Gastrocnemius medialis (tissue), 4 donors: ENCODE results near the gene ZNF362.

Experiments used
- POLR2A ChIP-seq, 2 donors: fragments of 450-650 bp; IDR thresholded peaks; one replicate each; pipeline ENCODE4 v1.6.1; 2017; ENCODE audit warnings: antibody characterized with exemption in 2 of 2, mild to moderate bottlenecking in 2 of 2, moderate library complexity in 2 of 2
- TF ChIP-seq, protein P1 (sequence below), 5 experiments: fragments of 450-650 bp in 3 of 5; fragments of 200-600 bp in 2 of 5; sonication (generic) in 2 of 5; IDR thresholded peaks in 4 of 5; conservative IDR thresholded peaks in 1 of 5; 1 replicate in 4 of 5; 2 replicates in 1 of 5; pipeline ENCODE4 v1.5.1; 2016 to 2019; ENCODE audit warnings: antibody characterized with exemption in 5 of 5, mild to moderate bottlenecking in 3 of 5, moderate library complexity in 3 of 5

DNA sequence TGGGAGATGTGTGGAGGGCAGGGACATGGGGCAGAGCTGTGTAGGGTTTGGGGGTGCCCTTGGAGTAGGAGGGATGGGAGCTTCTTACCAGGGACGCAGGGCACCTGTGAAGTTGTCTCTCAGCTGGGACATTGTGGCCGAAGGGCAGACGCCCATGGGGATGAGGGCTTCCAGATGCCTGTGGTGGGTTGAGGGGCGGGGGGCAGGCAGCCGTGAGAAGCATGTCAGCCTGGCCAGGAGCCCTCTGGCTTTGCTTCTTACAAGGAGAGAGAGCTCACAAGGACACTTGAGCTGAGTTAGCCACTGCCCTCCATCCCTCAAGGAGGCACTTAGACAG, 56.1 kb downstream of the ZNF362 start:
- TF ChIP-seq, protein P1, sequence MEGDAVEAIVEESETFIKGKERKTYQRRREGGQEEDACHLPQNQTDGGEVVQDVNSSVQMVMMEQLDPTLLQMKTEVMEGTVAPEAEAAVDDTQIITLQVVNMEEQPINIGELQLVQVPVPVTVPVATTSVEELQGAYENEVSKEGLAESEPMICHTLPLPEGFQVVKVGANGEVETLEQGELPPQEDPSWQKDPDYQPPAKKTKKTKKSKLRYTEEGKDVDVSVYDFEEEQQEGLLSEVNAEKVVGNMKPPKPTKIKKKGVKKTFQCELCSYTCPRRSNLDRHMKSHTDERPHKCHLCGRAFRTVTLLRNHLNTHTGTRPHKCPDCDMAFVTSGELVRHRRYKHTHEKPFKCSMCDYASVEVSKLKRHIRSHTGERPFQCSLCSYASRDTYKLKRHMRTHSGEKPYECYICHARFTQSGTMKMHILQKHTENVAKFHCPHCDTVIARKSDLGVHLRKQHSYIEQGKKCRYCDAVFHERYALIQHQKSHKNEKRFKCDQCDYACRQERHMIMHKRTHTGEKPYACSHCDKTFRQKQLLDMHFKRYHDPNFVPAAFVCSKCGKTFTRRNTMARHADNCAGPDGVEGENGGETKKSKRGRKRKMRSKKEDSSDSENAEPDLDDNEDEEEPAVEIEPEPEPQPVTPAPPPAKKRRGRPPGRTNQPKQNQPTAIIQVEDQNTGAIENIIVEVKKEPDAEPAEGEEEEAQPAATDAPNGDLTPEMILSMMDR (IDR thresholded peaks at IDR 0.05 in 4 of 5, conservative IDR thresholded peaks at IDR 0.05 in 1 of 5), result no peak
- no peak for TF ChIP-seq POLR2A (IDR thresholded peaks at IDR 0.05)
